ENCODE data around the gene EFNA5. TPM values are rescaled to one million over a fixed set of nuclear protein-coding genes. Genes with fewer than 3 reads are reported as not detected.
A peak's percentile ranks its signal among the peaks of the same experiment; 100 is the strongest.
"Not testable (repeated sequence)": the region's sequence is repeated elsewhere in the genome, so short reads cannot be mapped to it uniquely, and the experiment has no call there.

The EFNA5 gene
- total RNA-seq, 4 donors from 2014 or later = 21.3 to 47.0 (median 29.3) TPM

DNA sequence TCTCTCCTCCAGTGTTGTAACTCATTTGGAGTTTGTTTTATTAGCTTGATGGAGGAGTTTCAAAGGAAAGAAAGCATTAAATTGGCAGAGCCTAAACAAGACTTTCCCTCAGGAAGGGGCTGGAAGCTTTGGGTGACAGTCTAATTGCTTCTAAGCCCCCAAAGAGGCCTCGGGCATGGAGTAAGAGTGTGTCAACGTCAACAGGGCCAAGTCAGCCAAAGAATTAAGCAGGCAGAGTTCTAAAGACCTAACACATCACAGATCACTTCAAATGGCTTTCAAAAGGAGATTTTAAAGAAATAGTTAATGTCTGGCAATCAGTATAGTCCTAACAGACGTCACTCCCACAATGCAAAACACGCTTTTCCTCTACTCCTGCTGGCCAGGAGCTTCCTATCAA is 234.5 kb downstream of the EFNA5 start:
- peaks cover 22% of the 10 kb centered on the region for H3K4me1 ChIP-seq
- no peak overlapping the region for H3K4me3 ChIP-seq
- H3K27ac ChIP-seq = no peak overlapping the region
- WGBS = 42% methylated on average over 4 of the region's 4 CpGs
- DNase-seq (ENCODE audit: low spot score in 2 of 2) = no peak
- H3K27me3 ChIP-seq = no peaks in the 10 kb centered on the region
- TF ChIP-seq POLR2A (IDR thresholded peaks at IDR 0.05) (no peak), POLR2AphosphoS5 (IDR thresholded peaks at IDR 0.05) (no peak), EP300 (IDR thresholded peaks at IDR 0.05) (no peak)
- TF ChIP-seq, protein P1, sequence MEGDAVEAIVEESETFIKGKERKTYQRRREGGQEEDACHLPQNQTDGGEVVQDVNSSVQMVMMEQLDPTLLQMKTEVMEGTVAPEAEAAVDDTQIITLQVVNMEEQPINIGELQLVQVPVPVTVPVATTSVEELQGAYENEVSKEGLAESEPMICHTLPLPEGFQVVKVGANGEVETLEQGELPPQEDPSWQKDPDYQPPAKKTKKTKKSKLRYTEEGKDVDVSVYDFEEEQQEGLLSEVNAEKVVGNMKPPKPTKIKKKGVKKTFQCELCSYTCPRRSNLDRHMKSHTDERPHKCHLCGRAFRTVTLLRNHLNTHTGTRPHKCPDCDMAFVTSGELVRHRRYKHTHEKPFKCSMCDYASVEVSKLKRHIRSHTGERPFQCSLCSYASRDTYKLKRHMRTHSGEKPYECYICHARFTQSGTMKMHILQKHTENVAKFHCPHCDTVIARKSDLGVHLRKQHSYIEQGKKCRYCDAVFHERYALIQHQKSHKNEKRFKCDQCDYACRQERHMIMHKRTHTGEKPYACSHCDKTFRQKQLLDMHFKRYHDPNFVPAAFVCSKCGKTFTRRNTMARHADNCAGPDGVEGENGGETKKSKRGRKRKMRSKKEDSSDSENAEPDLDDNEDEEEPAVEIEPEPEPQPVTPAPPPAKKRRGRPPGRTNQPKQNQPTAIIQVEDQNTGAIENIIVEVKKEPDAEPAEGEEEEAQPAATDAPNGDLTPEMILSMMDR (IDR thresholded peaks at IDR 0.05) = no peak
- H3K36me3 ChIP-seq = no peaks in the 10 kb centered on the region
- no peaks in the 10 kb centered on the region for H3K9me3 ChIP-seq

DNA sequence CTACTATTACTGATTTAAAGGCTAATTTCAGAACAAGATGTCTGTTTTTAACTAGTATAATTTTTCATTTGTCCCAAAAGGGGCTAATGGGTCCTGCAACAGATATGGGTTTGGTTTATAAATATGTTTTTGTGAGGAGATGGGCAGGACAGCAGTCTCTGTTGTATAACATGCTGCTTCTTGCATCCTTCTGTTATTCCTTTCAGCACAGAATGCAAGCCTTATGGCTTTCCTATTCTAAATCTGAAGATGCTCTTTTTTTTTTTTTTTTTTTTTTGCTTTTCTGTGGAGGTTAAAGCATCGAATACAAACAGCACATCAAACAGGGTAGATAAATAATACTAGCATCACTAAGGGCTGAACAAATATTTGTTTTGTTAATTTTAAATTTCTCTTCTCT is 235.7 kb downstream of the EFNA5 start:
- DNase-seq (ENCODE audit: low spot score in 2 of 2) = no peak
- WGBS = 44% methylated on average over 1 of the region's 1 CpG
- Histone ChIP-seq H3K4me3 (no peak overlapping the region), H3K27ac (no peak overlapping the region), H3K36me3 (no peaks in the 10 kb centered on the region), H3K9me3 (no peaks in the 10 kb centered on the region), H3K27me3 (no peaks in the 10 kb centered on the region), H3K4me1 (peaks cover 22% of the 10 kb centered on the region)
- TF ChIP-seq, protein P1 (IDR thresholded peaks at IDR 0.05) = no peak
- no peak for TF ChIP-seq POLR2AphosphoS5 (IDR thresholded peaks at IDR 0.05)
- TF ChIP-seq POLR2A (IDR thresholded peaks at IDR 0.05) = no peak
- TF ChIP-seq EP300 (IDR thresholded peaks at IDR 0.05) = no peak

DNA sequence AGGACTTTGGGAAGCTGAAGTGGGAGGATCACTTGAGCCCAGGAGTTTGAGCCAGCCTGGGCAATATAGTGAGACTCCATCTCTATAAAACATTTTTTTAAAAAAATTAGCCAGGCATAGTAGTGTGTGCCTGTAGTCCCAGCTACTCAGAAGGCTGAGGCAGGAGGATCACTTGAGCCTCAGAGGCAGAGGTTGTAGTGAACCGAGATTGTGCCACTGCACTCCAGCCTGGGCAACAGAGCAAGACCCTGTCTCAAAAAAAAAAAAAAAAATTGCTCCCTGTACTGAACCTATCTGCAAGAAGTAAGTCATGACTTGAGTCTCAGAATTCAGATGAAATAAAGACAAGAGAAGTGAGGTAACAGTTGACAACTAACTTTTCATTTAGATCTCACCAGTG is 237.1 kb downstream of the EFNA5 start:
- not testable (repeated sequence) for H3K27me3 ChIP-seq; H3K4me3 ChIP-seq; DNase-seq (ENCODE audit: low spot score in 2 of 2); H3K9me3 ChIP-seq; H3K36me3 ChIP-seq; H3K27ac ChIP-seq
- 96% methylated on average over 1 of the region's 1 CpG for whole genome bisulfite sequencing
- H3K4me1 ChIP-seq = peaks cover 22% of the 10 kb centered on the region

DNA sequence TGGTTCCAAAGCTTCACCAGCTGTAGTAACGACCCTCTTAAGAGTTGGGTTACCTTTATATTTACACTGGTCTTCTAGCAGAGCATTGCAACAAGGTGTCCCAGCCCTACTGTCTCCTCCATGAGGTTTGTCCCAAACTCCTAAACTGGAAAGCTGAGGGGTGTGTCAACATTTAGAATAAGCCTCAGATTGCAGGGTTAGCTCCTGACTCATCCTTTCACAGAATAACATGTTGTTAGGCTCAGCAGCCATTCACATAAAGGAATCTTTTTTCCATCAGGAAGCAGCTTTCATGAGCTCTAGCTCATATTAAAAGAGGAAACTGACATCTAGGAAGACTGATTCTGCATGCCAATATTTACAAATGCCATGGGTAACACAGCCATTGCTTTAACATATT is 238.7 kb downstream of the EFNA5 start:
- TF ChIP-seq POLR2AphosphoS5 (IDR thresholded peaks at IDR 0.05) (no peak), POLR2A (IDR thresholded peaks at IDR 0.05) (no peak), EP300 (IDR thresholded peaks at IDR 0.05) (no peak)
- TF ChIP-seq, protein P1 (IDR thresholded peaks at IDR 0.05) = no peak
- no peaks in the 10 kb centered on the region for H3K27me3 ChIP-seq
- peaks cover 22% of the 10 kb centered on the region for H3K4me1 ChIP-seq
- no peaks in the 10 kb centered on the region for H3K9me3 ChIP-seq
- H3K4me3 ChIP-seq = no peak overlapping the region
- WGBS = 42% methylated on average over 1 of the region's 1 CpG
- no peaks in the 10 kb centered on the region for H3K36me3 ChIP-seq
- no peak overlapping the region for H3K27ac ChIP-seq
- DNase-seq (ENCODE audit: low spot score in 2 of 2) = no peak

DNA sequence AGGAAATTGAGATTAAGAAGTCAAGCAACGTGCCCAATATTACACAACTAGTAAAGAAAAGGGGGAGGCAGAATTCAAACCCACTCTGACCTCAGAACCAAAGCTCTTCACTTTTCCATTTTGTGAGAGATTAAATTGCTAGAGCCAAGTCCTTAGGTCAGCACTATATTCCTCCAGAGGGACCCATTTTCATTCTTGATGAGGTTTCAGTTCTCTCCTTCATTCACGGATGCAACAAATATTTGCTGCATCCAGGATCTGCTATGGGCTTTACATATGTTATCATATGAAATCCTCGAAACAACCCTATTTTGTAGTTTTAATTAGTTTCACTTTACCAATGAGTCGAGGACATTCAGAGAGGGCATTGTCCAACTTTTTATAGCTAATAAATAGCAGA is 239.2 kb downstream of the EFNA5 start:
- Histone ChIP-seq H3K27me3 (no peaks in the 10 kb centered on the region), H3K9me3 (no peaks in the 10 kb centered on the region), H3K27ac (peak overlapping the region; percentile 17), H3K36me3 (no peaks in the 10 kb centered on the region), H3K4me3 (no peak overlapping the region), H3K4me1 (peaks cover 23% of the 10 kb centered on the region)
- WGBS = 74% methylated on average over 4 of the region's 4 CpGs
- no peak for TF ChIP-seq EP300 (IDR thresholded peaks at IDR 0.05)
- no peak for TF ChIP-seq POLR2AphosphoS5 (IDR thresholded peaks at IDR 0.05)
- TF ChIP-seq, protein P1 (IDR thresholded peaks at IDR 0.05) = no peak
- no peak for TF ChIP-seq POLR2A (IDR thresholded peaks at IDR 0.05)
- no peak for DNase-seq (ENCODE audit: low spot score in 2 of 2)

DNA sequence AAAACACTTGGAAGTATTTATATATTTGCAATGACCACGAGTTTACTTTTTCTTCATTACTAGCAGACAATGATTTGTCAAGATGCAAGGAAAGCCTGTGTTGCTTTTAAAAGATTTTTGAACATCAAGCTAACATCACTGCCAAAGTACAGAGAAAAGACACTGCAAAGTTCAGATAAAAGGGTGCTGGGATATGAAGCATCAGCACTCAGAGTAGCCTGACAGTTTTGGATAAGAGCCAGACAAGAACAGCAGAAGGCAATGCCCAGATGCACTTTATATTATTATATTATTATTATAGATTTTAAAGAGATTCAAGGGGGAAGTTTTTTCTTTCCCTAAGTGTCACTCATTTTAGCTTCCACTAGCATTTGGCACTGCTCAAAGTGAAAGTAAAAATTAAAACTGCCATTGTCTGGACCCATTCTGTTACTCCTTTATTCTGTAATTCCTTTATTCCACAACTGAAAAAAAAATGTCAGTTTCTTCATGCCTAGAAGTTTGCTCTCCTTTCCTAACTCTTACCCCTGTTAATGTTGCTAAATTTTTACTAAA is 240.6 kb downstream of the EFNA5 start:
- TF ChIP-seq, protein P1 (IDR thresholded peaks at IDR 0.05) = no peak
- no peak for TF ChIP-seq POLR2A (IDR thresholded peaks at IDR 0.05)
- no peak for TF ChIP-seq EP300 (IDR thresholded peaks at IDR 0.05)
- TF ChIP-seq POLR2AphosphoS5 (IDR thresholded peaks at IDR 0.05) = no peak
- H3K4me3 ChIP-seq = no peak overlapping the region
- no peaks in the 10 kb centered on the region for H3K9me3 ChIP-seq
- H3K27me3 ChIP-seq = no peaks in the 10 kb centered on the region
- DNase-seq (ENCODE audit: low spot score in 2 of 2) = no peak
- no peaks in the 10 kb centered on the region for H3K36me3 ChIP-seq
- H3K4me1 ChIP-seq = peaks cover 30% of the 10 kb centered on the region
- WGBS = 44% methylated on average over 1 of the region's 1 CpG
- H3K27ac ChIP-seq = no peak overlapping the region

All from suprapubic skin (tissue), 4 donors.